MV-4-11 (cell line): ENCODE data around the gene TXNRD2.
"Not testable (repeated sequence)": the region's sequence is repeated elsewhere in the genome, so short reads cannot be mapped to it uniquely, and the experiment has no call there.

Experiments used
- DNase-seq: peaks from one replicate; lab custom pipeline; 2025; lab: John Stamatoyannopoulos, UW

TXNRD2 gene

GRCh38 chr22:19888131-19888746 is 53.4 kb downstream of the TXNRD2 start:
- no peak for DNase-seq

- no peak for DNase-seq
Measured at GRCh38 chr22:19887256-19887985, 54.2 kb downstream of the TXNRD2 start.

GRCh38 chr22:19886605-19887255 is 54.9 kb downstream of the TXNRD2 start:
- peak; percentile 99 for DNase-seq

- no peak for DNase-seq
Measured at GRCh38 chr22:19885841-19886592, 55.6 kb downstream of the TXNRD2 start.

- no peak for DNase-seq
Measured at GRCh38 chr22:19884954-19885751, 56.5 kb downstream of the TXNRD2 start.

- DNase-seq = no peak
Measured at GRCh38 chr22:19884161-19884953, 57.3 kb downstream of the TXNRD2 start.

- not testable (repeated sequence) for DNase-seq
Measured at GRCh38 chr22:19883446-19883845, 58.2 kb downstream of the TXNRD2 start.

GRCh38 chr22:19882446-19883381 is 58.9 kb downstream of the TXNRD2 start:
- DNase-seq = no peak

- no peak for DNase-seq
Measured at GRCh38 chr22:19880786-19881569, 60.6 kb downstream of the TXNRD2 start.

- DNase-seq = no peak
Measured at GRCh38 chr22:19879992-19880785, 61.4 kb downstream of the TXNRD2 start.

GRCh38 chr22:19879643-19879991 is 62.0 kb downstream of the TXNRD2 start:
- no peak for DNase-seq

GRCh38 chr22:19879246-19879570 is 62.4 kb downstream of the TXNRD2 start:
- no peak for DNase-seq

- no peak for DNase-seq
Measured at GRCh38 chr22:19878461-19879245, 63.0 kb downstream of the TXNRD2 start.

- no peak for DNase-seq
Measured at GRCh38 chr22:19877626-19878339, 63.8 kb downstream of the TXNRD2 start.

- no peak for DNase-seq
Measured at GRCh38 chr22:19876941-19877625, 64.5 kb downstream of the TXNRD2 start.

GRCh38 chr22:19876314-19876940 is 65.2 kb downstream of the TXNRD2 start:
- no peak for DNase-seq
